HepG2 (cell line): ENCODE measurements around the gene TASP1. TPM values are rescaled to one million over a fixed set of nuclear protein-coding genes. Genes with fewer than 3 reads are reported as not detected.

Experiments used
- ATAC-seq: fragments of 200-7000 bp; cut with Tn5 transposase; 3 replicates; pipeline ENCODE4 v1.9.1; 2020; ENCODE audit warnings: mild to moderate bottlenecking, moderate library complexity
- BruUV-seq: library from RNA; stranded (reverse); fragments of 400-500 nt; replicated peaks from 2 replicates; lab custom pipeline; 2021; lab: Mats Ljungman, UMichigan
- CTCF ChIA-PET: fragments of 300-600 bp; formaldehyde crosslinking; extraction: SDS; loops from one replicate; lab custom pipeline; 2021; ENCODE audit warnings: low total read pairs, inconsistent platforms, low intra/inter-chr PET ratio; lab: Yijun Ruan, JAX
- POLR2A ChIA-PET: fragments of 350-600 bp; sonication (Branson Sonifier 250); formaldehyde crosslinking; loops from one replicate; lab custom pipeline; 2020; ENCODE audit warnings: antibody characterized with exemption, inconsistent platforms; lab: Yijun Ruan, JAX
- DNase-seq: peaks from one replicate; pipeline ENCODE4 v3.0.0-alpha.2; 2015; ENCODE audit warnings: low spot score
- FAIRE-seq: peaks from 3 replicates; lab custom pipeline; 2011; peaks lifted over from hg19 to GRCh38; lab: Jason Lieb, UNC
- H2AFZ ChIP-seq: one replicate; pipeline ENCODE4 v1.6.1; 2011; ENCODE audit warnings: low read length, inconsistent platforms
- H3K27ac ChIP-seq: fragments of 300-600 bp; 3 replicates; pipeline ENCODE4 v1.8.0; 2011; ENCODE audit warnings: mixed run types, mild to moderate bottlenecking, mixed read lengths, low read length, inconsistent platforms; ENCODE audit not compliant: insufficient read depth; ENCODE audit errors: extremely low read length
- H3K27me3 ChIP-seq, 2 experiments: fragments of 200-600 bp in 1 of 2; 2 replicates in 1 of 2; 3 replicates in 1 of 2; pipeline versions ENCODE4 v1.6.0 to v1.8.0; 2011; ENCODE audit warnings: low read length in 2 of 2, mild to moderate bottlenecking in 2 of 2, moderate library complexity in 2 of 2, inconsistent platforms in 1 of 2; ENCODE audit not compliant: insufficient read depth in 2 of 2, control insufficient read depth in 1 of 2
- H3K36me3 ChIP-seq, 2 experiments: fragments of 200-600 bp in 1 of 2; replicated peaks in 1 of 2; 2 replicates in 1 of 2; 3 replicates in 1 of 2; pipeline versions ENCODE4 v1.5.1 to v1.8.0; 2011; ENCODE audit warnings: low read length in 2 of 2, inconsistent platforms in 1 of 2; ENCODE audit not compliant: insufficient read depth in 2 of 2, control insufficient read depth in 1 of 2
- H3K4me1 ChIP-seq: 2 replicates; pipeline ENCODE4 v1.5.1; 2012; ENCODE audit warnings: low read length, inconsistent platforms; ENCODE audit not compliant: insufficient read depth
- H3K4me2 ChIP-seq: 2 replicates; pipeline ENCODE4 v1.6.0; 2011; ENCODE audit warnings: low read depth, low read length, inconsistent platforms
- H3K4me3 ChIP-seq, 3 experiments: fragments of 200-600 bp in 1 of 3; sonication (generic), shearing (Covaris generic) in 1 of 3; replicated peaks in 1 of 3; 2 replicates each; pipeline ENCODE4 v1.5.1; 2011 to 2016; ENCODE audit warnings: low read length in 3 of 3, inconsistent platforms in 2 of 3, low read depth in 2 of 3, mild to moderate bottlenecking in 2 of 3, control low read depth in 1 of 3, mixed read lengths in 1 of 3; ENCODE audit not compliant: insufficient read depth in 1 of 3
- H3K79me2 ChIP-seq: one replicate; pipeline ENCODE4 v1.6.1; 2011; ENCODE audit warnings: low read length, inconsistent platforms; ENCODE audit not compliant: insufficient read depth
- H3K9ac ChIP-seq: 2 replicates; pipeline ENCODE4 v1.6.0; 2011; ENCODE audit warnings: mild to moderate bottlenecking, low read depth, low read length, inconsistent platforms; ENCODE audit not compliant: insufficient read depth
- H3K9me3 ChIP-seq: 2 replicates; pipeline ENCODE4 v1.5.1; 2012; ENCODE audit warnings: mild to moderate bottlenecking, low read length
- H4K20me1 ChIP-seq: 2 replicates; pipeline ENCODE4 v1.6.0; 2011; ENCODE audit warnings: inconsistent platforms, mild to moderate bottlenecking, low read length, moderate library complexity; ENCODE audit not compliant: insufficient read depth
- ATF3 ChIP-seq: sonication (generic); formaldehyde crosslinking; IDR thresholded peaks from 2 replicates; pipeline ENCODE4 v1.4.0; 2020; ENCODE audit warnings: missing genetic modification reagents
- CBX2 ChIP-seq, 2 experiments: fragments of 200-600 bp in 1 of 2; sonication (generic); formaldehyde crosslinking in 1 of 2; IDR thresholded peaks; 2 replicates each; pipeline versions ENCODE4 v1.7.0 to v1.8.1; 2018 to 2022; ENCODE audit warnings: low read depth in 2 of 2, low read length in 1 of 2, mild to moderate bottlenecking in 1 of 2, missing genetic modification reagents in 1 of 2
- EZH2 ChIP-seq: conservative IDR thresholded peaks from 2 replicates; pipeline ENCODE4 v1.6.1; 2012; ENCODE audit warnings: mild to moderate bottlenecking, low read depth, low read length, moderate library complexity
- NR1H2 ChIP-seq: sonication (generic); formaldehyde crosslinking; IDR thresholded peaks from 2 replicates; pipeline ENCODE4 v1.8.1; 2022; ENCODE audit warnings: low read depth, missing genetic modification reagents, borderline replicate concordance
- RAD21 ChIP-seq: fragments of 450-650 bp; formaldehyde crosslinking; IDR thresholded peaks from 2 replicates; pipeline ENCODE4 v1.5.0; 2020; ENCODE audit warnings: mild to moderate bottlenecking
- STAG1 ChIP-seq: sonication (generic); formaldehyde crosslinking; IDR thresholded peaks from 2 replicates; pipeline ENCODE4 v1.4.0; 2020; ENCODE audit warnings: missing genetic modification reagents
- ZNF124 ChIP-seq: sonication (generic); formaldehyde crosslinking; IDR thresholded peaks from 2 replicates; pipeline ENCODE4 v1.4.0; 2020; ENCODE audit warnings: missing genetic modification reagents
- ZNF337 ChIP-seq: sonication (generic); formaldehyde crosslinking; IDR thresholded peaks from 2 replicates; pipeline ENCODE4 v1.5.1; 2020; ENCODE audit warnings: missing genetic modification reagents, low read depth, mild to moderate bottlenecking, borderline replicate concordance
- ZNF446 ChIP-seq: sonication (generic); formaldehyde crosslinking; IDR thresholded peaks from 2 replicates; pipeline ENCODE4 v1.5.0; 2020; ENCODE audit warnings: mild to moderate bottlenecking, missing genetic modification reagents
- ZNF652 ChIP-seq: IDR thresholded peaks from 2 replicates; pipeline ENCODE4 v1.6.1; 2016; ENCODE audit warnings: low read depth, borderline replicate concordance
- ZNF816 ChIP-seq: sonication (generic); formaldehyde crosslinking; IDR thresholded peaks from 2 replicates; pipeline ENCODE4 v1.8.0; 2022; ENCODE audit warnings: missing genetic modification reagents, mild to moderate bottlenecking, borderline replicate concordance
- ZSCAN30 ChIP-seq: sonication (generic); formaldehyde crosslinking; IDR thresholded peaks from 2 replicates; pipeline ENCODE4 v1.5.0; 2020; ENCODE audit warnings: mild to moderate bottlenecking, missing genetic modification reagents
- WGBS: methylation state at CpG from one replicate; pipeline ENCODE4 v1.1.6; 2017; ENCODE audit warnings: low lambda C conversion rate; 5-methylcytosine and 5-hydroxymethylcytosine counted together
- in situ Hi-C: cut with HindIII; loops from 2 replicates; pipeline ENCODE4 v1.10.0; 2017; ENCODE audit warnings: low pct_unique_long_range_greater_than_20kb; ENCODE audit not compliant: extremely low pct_ligation_motif_present
- intact Hi-C: fragments of 100-400 bp; cut with micrococcal nuclease; formaldehyde crosslinking; loops from one replicate; pipeline ENCODE4 v1.10.0; 2022; ENCODE audit not compliant: unreplicated experiment
- polyA plus RNA-seq, 8 experiments: library from polyadenylated mRNA; depleted of rRNA in 3 of 8; stranded (reverse) in 7 of 8; unstranded in 1 of 8; fragments of >200 nt; fragmentation: Illumina TruSeq in 4 of 8; extraction: Trizol in 4 of 8; gene quantifications; 2 replicates each; pipeline versions ENCODE4 v1.2.1 to v1.2.3, GENCODE V29; 2011 to 2016; ENCODE audit warnings: low read depth in 4 of 8, missing spikeins in 1 of 8, mixed read lengths in 1 of 8; ENCODE audit not compliant: insufficient read depth in 1 of 8
- total RNA-seq, 5 experiments: library from RNA; depleted of rRNA; stranded (reverse); fragments of >200 nt; fragmentation: Illumina TruSeq; extraction: Trizol; gene quantifications; 2 replicates each; pipeline ENCODE4 v1.2.3, GENCODE V29; 2016; ENCODE audit warnings: low read depth in 1 of 5

TASP1 gene
- total and polyA plus RNA-seq, 2 of the 13 experiments (the other 11 are each of a cell fraction or from before 2014, with no cell fraction given): 10.0 to 25.2 TPM

- TF ChIP-seq ZSCAN30 (CRISPR knock-in tag) (peak; percentile 57; the same call in 1 of the 2 replicates), ZNF652 (CRISPR knock-in tag) (no peak), CBX2 (IDR thresholded peaks at IDR 0.05; ENCODE audit: low read depth, low read length) (no peak), CBX2 (CRISPR knock-in tag; IDR thresholded peaks at IDR 0.05; ENCODE audit: low read depth) (no peak), NR1H2 (CRISPR knock-in tag) (no peak), ZNF337 (CRISPR knock-in tag) (no peak), RAD21 (CRISPR knock-in tag) (peak; percentile 65), EZH2 (no peak), STAG1 (peak; percentile 70), ATF3 (CRISPR knock-in tag) (no peak), ZNF446 (CRISPR knock-in tag) (0 out of 2 replicates have a peak, but pooled peaks have one; percentile 36)
Measured at GRCh38 chr20:13458860-13459451, 179.8 kb downstream of the TASP1 start (continued).

- in situ Hi-C loops (no loop called here), intact Hi-C loops (loop anchor here (5.0 kb wide), 2 partner anchors 35 to 315 kb away; no protein-coding TSS in a partner anchor)
- Histone ChIP-seq H3K36me3 (no peaks in the 10 kb centered on the region; a peak in 1 of 5 replicates), H3K4me1 (peaks cover 31% of the 10 kb centered on the region), H2AFZ (no peak overlapping the region), H3K4me3 (no peak overlapping the region), H3K4me2 (no peak overlapping the region), H3K79me2 (no peaks in the 10 kb centered on the region), H3K9ac (no peak overlapping the region), H3K27me3 (no peaks in the 10 kb centered on the region), H3K9me3 (no peaks in the 10 kb centered on the region), H3K27ac (no peak overlapping the region), H4K20me1 (no peaks in the 10 kb centered on the region)
- ChIA-PET CTCF (interaction anchor here (1.9 kb wide), 1 partner anchor 132 kb away, joined by 6 read pairs; no protein-coding TSS in a partner anchor), POLR2A (no interaction called here)
- ATAC-seq (no peak), FAIRE-seq (no peak), DNase-seq (no peak)
- BruUV-seq: no TSS peak
- TF ChIP-seq ZNF124 (CRISPR knock-in tag) (no peak), ZNF816 (CRISPR knock-in tag) (0 out of 2 replicates have a peak, but pooled peaks have one; percentile 24)
- WGBS: 98% methylated on average over 1 of the region's 1 CpG
Measured at GRCh38 chr20:13457487-13457886, 181.2 kb downstream of the TASP1 start.
